ENCODE results near the gene NPY1R.

NPY1R gene

GRCh38 chr4:163303069-163303468, 29.3 kb downstream of the NPY1R start:
- DNase-seq (ENCODE audit: low read depth), result no peak
- no peak overlapping the region for H3K4me3 ChIP-seq (ENCODE audit: low read depth, low read length)
- TF ChIP-seq MYC (IDR thresholded peaks at IDR 0.05; ENCODE audit: low read depth, low read length) (no peak), MAX (IDR thresholded peaks at IDR 0.05; ENCODE audit: low read depth, low read length) (no peak), CTCF (IDR thresholded peaks at IDR 0.05; ENCODE audit: low read depth, low read length) (no peak), POLR2A (IDR thresholded peaks at IDR 0.05; ENCODE audit: extremely low read depth, insufficient read length) (no peak)

GRCh38 chr4:163300445-163300844, 32.0 kb downstream of the NPY1R start:
- DNase-seq (ENCODE audit: low read depth), result no peak
- TF ChIP-seq CTCF (IDR thresholded peaks at IDR 0.05; ENCODE audit: low read depth, low read length) (no peak), MYC (IDR thresholded peaks at IDR 0.05; ENCODE audit: low read depth, low read length) (no peak), MAX (IDR thresholded peaks at IDR 0.05; ENCODE audit: low read depth, low read length) (no peak), POLR2A (IDR thresholded peaks at IDR 0.05; ENCODE audit: extremely low read depth, insufficient read length) (no peak)
- H3K4me3 ChIP-seq (ENCODE audit: low read depth, low read length), result no peak overlapping the region

- no peak for DNase-seq (ENCODE audit: low read depth)
- H3K4me3 ChIP-seq (ENCODE audit: low read depth, low read length), result no peak overlapping the region
- TF ChIP-seq CTCF (IDR thresholded peaks at IDR 0.05; ENCODE audit: low read depth, low read length) (no peak), MAX (IDR thresholded peaks at IDR 0.05; ENCODE audit: low read depth, low read length) (no peak), POLR2A (IDR thresholded peaks at IDR 0.05; ENCODE audit: extremely low read depth, insufficient read length) (no peak), MYC (IDR thresholded peaks at IDR 0.05; ENCODE audit: low read depth, low read length) (no peak)
These were observed 37.3 kb downstream of the NPY1R start for GRCh38 chr4:163295138-163295537.

- TF ChIP-seq MAX (IDR thresholded peaks at IDR 0.05; ENCODE audit: low read depth, low read length), result no peak
- TF ChIP-seq POLR2A (IDR thresholded peaks at IDR 0.05; ENCODE audit: extremely low read depth, insufficient read length), result no peak
- TF ChIP-seq CTCF (IDR thresholded peaks at IDR 0.05; ENCODE audit: low read depth, low read length), result no peak
- no peak for TF ChIP-seq MYC (IDR thresholded peaks at IDR 0.05; ENCODE audit: low read depth, low read length)
- peak; percentile 9 for DNase-seq (ENCODE audit: low read depth)
- H3K4me3 ChIP-seq (ENCODE audit: low read depth, low read length), result no peak overlapping the region
These were observed 48.1 kb downstream of the NPY1R start for GRCh38 chr4:163284304-163284703.

- no peak for DNase-seq (ENCODE audit: low read depth)
- TF ChIP-seq MYC (IDR thresholded peaks at IDR 0.05; ENCODE audit: low read depth, low read length) (no peak), MAX (IDR thresholded peaks at IDR 0.05; ENCODE audit: low read depth, low read length) (no peak), CTCF (IDR thresholded peaks at IDR 0.05; ENCODE audit: low read depth, low read length) (no peak), POLR2A (IDR thresholded peaks at IDR 0.05; ENCODE audit: extremely low read depth, insufficient read length) (no peak)
- H3K4me3 ChIP-seq (ENCODE audit: low read depth, low read length), result no peak overlapping the region
These were observed 51.5 kb downstream of the NPY1R start for GRCh38 chr4:163280703-163281519.

All from NB4 (cell line).